GM12891 (cell line): ENCODE data around the gene TMEM51.

Experiments used
- POLR2A ChIP-seq: IDR thresholded peaks from 2 replicates; pipeline ENCODE4 v1.6.1; 2011; ENCODE audit warnings: low read depth, low read length, control low read depth
- POLR2AphosphoS5 ChIP-seq: IDR thresholded peaks from 2 replicates; pipeline ENCODE4 v1.6.1; 2011; ENCODE audit warnings: low read depth, low read length, control low read depth
- TAF1 ChIP-seq: IDR thresholded peaks from 2 replicates; pipeline ENCODE4 v1.6.1; 2011; ENCODE audit warnings: low read depth, low read length, control low read depth

GRCh38 chr1:15219280-15220023 lies 65.9 kb downstream of the TMEM51 start:
- TF ChIP-seq POLR2A (no peak), POLR2AphosphoS5 (no peak), TAF1 (no peak)
